Measurements from ENCODE around the gene P4HB.
"Not testable (repeated sequence)": the region's sequence is repeated elsewhere in the genome, so short reads cannot be mapped to it uniquely, and the experiment has no call there.

The P4HB gene

DNA sequence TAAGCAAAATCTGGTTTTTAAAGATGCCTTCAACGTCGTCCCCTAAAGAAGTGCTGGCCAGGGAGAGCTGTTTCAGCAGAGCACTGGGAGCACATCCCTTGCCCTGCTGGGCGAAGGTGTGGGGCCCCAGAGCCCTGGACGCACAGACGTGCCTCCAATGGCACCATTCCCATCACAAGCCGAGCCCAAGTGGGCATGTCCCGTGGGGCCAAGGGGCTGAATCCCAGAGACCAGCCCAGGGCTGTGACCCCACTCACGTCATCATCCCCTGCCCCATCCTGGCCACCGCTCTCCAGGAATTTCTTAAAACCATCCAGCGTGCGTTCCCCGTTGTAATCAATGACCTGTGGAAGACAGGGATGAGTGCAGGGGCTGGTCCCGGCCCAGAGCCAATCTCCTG lies 15.4 kb downstream of the P4HB start:
- no peak for DNase-seq

DNA sequence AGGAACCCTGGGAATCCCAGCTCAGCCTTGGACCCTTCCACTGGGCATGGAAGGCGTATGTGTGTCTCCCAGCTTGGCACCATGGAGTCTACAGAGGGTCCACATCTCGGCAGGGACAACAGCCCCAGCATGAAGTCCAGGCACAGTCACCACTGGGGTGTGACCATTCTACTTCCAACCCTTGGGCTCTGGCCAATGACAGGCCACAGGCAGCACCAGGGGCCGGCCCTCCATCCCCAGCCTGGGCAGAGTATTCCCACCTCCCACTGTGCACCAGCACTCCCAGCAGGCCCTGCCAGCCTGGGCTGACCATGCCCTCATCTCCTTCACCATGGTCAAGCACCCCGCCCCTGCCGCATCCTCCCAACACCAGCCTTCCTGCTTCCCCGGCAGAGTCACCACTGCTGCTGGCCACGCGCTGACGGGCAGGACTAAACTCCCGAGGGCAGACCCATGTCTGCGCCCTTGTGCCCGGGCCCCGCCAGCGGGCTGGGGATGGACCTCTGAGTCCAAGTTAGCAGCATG lies 15.9 kb downstream of the P4HB start:
- DNase-seq = no peak

DNA sequence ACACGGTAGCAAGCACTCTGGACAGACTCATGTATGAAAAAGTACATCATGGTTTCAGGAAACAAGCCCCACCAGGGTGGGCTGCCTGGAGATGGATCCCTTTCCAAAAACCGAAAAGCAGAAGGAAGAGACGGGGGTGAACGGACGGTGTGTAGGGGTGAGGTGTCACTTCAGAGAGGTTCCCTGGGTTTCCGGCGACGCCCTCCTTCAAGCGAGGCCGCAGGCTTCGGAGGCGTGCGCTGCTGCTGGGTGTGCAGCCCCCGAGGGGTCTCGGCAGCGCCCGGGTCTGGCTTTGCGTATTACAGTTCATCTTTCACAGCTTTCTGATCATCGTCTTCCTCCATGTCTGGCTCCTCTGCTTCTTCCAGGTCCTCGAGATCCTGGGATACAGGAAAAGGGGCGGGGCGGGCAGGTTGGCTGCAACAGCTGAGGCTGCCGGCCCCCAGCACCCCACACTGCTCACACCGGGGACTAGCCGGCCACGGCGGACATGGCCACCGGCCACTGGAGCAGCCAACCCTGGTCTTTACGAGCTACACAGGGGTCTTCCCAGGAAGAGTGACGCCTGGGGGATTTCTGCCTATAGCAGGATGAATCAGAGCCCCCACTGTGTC lies 16.5 kb downstream of the P4HB start:
- DNase-seq = no peak

DNA sequence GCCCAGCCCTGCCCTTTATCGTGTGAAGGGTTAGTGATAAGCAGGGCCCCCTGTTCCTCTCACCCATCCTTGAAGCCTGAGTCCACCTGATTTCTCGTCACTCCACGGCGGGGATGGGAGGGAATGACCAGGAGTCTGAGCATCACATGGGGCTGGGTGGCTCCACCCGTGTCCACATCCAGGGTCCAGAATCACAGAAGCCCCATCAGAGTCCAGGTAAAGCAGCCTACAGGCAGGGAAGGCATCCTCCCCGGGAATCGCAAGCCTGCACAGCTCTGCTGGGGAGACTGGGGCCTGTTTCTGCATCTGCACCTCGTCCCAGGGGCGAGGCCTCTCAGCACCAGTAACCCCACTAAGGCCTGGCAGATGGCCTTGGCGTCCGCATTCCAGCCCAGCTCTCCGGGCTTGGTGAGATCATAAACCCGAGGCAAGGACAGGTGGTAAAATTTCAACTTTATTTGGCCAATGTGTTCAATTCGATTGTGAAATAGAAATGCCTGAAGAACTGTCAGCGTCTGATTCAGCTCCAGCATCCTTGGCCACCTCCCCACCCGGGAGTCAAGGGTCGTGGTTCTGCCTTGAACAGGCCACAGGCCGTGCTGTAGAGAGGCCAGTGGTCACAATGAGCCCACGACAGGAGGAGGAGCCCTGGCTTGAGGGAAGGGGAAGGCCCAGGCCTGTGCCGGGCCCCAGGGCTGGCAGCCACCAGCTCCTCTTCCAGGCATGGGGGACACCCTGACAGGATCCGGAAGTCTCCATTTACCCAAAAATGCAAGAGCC lies 17.4 kb downstream of the P4HB start:
- no peak for DNase-seq

DNA sequence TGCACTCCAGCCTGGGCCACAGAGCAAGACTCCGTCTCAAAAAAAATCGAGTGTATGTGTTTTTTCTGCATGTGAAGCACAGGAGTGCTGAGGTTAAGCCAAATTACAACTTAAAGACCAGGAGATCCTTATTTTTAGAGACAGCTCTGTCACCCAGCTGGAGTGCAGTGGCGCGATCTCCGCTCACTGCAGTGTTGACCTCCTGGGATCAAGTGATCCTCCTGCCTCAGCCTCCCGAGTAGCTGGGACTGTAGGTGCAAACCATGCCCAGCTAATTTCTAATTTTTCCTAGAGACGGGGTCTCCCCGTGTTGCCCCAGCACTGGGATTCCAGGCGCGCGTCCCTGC lies 18.0 kb downstream of the P4HB start:
- DNase-seq = no peak

DNA sequence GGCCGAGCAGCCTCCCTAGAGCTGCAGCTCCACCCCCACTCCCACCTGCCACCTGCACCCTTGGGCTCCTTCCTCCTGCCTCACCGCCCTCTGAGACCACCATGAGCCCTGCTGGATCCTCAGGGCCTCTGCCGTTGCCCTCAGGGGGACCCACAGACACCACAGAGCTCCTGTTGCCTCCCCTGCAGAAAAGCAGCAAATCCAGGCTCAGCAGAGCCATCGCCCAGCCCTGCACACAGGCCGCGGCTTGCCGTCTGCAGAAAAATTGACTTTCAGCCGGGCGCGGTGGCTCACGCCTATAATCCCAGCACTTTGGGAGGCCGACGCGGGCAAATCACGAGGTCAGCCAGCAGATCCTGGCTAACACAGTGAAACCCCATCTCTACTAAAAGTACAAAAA lies 18.5 kb downstream of the P4HB start:
- DNase-seq = no peak

DNA sequence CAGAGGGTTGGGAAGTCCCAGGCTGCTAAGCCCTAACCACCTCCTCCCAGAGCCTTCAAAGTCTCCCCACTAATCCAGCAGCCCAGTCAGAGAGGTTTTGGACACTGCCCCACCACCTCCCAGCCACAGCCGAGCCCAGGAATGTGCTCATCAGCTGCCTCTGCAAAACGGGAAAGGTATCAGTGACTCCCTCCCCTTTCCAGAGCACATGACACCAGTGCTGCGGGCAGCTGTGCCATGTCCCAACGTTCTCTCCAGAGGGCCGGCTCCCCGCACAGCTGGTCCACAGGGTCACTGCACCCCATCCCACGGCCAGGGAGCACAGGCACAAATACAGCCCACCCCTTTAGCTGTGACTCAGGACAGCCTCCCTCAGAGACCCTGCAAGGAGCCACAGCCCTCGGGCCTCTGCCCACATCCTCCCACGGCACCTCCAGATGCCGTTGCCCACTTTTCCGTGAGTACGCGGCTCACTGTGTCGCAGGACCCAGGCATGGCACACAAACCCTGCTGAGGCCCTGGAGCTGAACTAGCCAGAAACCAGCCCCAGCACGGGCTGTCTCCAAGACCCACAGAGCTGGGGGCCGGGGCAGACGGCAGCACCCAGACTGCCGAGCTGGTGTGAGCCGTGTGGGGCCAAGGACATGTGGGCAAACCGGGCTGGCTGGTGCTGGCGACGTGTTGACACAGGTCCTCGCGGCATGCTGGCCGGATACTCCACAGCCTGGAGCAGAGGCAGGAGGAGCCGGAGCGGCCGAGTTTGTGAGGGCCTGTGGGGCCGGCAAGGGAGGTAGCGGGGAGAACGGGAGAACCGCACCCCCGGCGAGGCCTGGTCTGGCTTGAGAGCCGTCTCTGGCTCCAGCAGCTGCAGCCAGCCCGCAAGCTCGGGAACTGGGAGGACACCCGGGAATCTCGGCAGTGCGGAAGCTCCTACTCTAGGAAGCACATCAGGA lies 19.2 kb downstream of the P4HB start:
- no peak for DNase-seq

DNA sequence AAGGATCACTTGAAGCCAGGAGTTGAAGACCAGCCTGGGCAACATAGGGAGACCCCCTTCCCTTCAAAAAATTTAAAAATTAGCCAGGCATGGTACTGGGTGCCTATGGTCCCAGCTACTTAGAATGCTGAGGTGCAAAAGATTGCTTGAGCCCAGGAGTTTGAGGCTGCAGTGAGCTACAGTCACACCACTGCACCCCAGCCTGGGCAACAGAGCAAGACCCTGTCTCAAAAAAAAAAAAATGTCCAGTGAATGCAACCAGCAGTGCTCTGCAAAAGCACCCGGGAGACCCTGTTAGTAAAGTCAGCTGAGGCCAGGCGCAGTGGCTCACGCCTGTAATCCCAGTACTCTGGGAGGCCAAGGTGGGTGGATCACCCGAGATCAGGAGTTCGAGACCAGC lies 20.3 kb downstream of the P4HB start:
- not testable (repeated sequence) for DNase-seq

DNA sequence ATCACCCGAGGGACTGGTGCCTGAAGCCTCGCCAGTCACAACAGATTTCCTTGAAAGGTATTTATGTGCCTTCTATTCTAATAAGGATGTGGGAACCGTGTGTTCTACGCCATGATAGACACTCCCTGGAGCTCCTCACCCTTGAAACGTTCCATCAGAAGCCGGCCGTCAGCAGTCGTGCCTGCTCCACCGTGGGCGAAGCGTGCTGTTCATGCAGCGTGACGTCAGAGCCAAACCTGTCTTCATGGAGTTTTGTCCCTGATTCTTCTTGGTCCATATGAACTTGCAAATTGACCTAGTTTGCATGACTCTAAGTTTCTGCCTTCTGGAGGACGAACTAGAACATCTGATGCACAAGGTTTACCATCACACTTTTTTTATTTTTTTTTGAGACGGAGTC lies 21.0 kb downstream of the P4HB start:
- no peak for DNase-seq

DNA sequence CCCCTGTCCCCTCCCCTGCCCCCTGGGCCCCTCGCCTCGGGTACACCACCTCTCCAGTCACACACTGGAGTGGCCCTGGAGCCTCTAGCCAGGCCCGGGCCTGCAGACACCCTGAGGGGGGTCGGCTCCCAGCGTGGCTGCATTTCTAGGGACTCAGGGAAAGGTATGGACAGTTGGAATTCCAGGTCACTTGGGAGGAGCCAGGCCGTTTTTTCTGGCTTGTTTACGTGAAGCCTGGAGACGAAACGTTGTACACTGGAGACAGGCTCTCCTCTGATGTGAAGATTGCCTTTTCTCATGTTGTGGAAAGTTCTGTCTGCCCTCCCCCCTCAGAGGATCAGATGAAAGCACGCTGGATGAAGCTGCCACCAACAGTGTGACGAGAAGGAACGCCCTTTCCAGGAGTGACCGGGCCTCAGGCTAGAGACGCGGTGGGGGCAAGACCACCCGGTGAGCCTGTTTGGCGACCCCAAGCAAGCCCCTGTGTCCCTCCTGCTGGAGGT lies 21.5 kb downstream of the P4HB start:
- no peak for DNase-seq

DNA sequence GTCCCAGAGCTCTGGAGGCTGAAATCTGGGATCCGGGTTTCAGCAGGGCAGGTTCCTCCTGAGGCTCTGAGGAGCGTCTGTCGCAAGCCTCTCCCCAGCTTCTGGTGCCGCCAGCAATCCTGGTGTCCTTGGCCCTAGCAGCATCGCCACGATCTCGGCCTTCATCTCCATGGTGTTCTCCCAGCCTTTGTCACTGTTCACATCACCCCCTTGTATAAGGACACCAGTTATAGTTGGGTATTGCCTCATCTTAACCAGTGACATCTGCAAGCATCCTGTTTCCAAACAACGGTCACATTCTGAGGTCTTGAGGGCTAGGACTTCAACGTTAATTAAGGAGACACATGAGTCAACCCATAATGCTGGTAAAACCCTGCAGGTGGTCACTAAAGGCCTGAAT lies 22.7 kb downstream of the P4HB start:
- DNase-seq = peak; percentile 98

DNA sequence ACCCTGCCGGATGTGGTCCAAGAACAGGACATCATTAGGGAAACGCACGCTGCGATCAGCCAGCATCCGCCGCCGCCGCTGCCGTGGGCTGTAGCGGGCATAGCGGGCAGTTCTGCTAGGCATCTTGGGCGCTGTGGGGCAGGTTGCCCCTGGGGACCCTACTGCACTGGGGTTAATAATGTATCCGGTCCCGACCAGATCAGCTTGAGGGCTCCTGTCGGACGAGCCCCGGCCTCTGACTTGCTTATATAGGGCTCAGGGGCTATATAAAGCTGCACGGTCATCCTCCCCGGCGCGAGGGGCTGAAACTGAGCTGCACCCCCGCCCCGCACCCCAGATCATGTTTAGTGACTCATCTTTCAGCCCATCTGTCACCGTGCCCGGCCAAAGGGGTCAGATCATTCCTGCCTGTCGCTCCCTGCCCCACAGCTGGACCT lies 25.5 kb downstream of the P4HB start, which contains the start of gene PPP1R27:
PPP1R27 (minus strand) TSS at position 220 of the 437 bp plus-strand sequence; CDS start at position 123, 97 bp downstream.
- DNase-seq = no peak

DNA sequence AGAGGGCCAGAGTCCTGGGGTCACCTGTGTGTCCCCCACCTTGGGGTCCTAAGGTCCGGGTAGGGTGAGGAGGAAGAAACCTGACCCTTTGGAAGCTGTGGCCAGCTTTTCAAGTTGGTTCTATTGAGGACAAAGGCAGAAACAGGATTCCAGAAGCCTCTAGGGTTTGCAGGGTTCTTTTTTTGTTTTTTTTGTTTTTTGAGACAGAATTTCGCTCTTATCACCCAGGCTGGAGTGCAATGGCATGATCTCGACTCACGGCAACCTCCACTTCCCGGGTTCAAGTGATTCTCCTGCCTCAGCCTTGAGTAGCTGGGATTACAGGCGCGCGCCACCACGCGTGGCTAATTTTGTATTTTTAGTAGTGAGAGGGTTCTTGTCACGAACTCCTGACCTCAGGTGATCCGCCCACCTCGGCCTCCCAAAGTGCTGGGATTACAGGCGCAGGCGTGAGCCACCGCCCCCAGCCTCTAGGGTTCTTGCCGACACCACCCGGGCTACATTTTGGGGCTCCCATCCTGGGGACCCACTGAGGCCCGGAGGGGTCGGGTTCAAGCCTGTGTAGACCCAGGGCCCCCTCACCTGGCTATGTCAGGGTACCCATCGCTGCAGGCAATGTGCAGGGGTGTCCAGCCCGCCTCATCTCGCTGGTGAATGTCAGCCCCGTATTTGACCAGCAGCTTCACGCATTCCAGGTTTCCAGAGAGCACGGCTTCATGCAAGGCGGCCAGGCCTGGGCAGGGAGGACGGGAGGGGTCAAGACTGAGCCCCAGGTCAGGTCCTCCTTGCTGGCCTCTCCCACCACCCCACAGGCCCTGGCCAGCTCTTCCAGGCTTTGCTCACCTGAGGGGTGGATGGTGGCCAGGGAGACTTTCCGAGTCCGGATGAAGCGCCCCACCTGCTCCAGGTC lies 26.2 kb downstream of the P4HB start:
- no peak for DNase-seq

DNA sequence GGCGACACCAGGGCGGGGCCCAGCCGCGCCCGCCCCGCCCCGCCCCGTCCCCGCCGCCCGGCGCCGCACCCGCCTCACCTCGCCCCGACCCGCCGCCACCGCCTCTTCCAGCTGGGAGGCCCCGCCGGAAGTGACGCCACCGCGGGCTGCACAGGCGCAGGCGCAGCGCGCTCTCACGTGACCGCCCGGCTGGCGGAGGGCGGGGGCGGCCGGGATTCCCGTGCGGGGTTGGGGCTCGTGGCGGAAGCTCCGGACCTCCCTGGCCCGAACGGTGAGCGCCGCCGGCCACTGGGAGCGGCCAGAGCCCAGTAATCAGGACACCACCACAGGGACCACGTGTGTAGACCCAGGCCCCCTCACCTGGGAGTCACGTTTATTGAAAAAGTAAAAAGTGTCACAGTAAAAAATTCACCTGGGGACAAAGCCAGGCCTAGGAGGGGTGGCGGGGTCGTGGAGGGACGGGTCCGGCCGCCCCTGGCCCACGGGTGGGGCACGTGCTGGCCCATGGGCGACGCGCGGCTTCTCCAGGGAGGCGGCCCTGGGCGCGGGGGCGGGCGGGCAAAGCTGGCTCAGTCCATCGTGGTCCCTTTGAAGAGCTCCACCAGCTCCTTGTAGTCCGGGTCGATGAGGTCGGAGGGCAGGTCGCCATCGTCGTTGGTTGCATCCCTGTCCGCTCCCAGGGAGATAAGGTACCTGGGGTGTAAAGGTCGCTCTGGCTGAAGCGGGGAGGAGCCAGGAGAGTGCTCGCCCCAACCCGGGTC lies 27.0 kb downstream of the P4HB start, which contains the start of gene MCRIP1:
MCRIP1 (minus strand) TSS at position 132 of the 761 bp plus-strand sequence. CDS start 8,785 bp downstream, outside the sequence.
- DNase-seq = peak; percentile 88 to 89

DNA sequence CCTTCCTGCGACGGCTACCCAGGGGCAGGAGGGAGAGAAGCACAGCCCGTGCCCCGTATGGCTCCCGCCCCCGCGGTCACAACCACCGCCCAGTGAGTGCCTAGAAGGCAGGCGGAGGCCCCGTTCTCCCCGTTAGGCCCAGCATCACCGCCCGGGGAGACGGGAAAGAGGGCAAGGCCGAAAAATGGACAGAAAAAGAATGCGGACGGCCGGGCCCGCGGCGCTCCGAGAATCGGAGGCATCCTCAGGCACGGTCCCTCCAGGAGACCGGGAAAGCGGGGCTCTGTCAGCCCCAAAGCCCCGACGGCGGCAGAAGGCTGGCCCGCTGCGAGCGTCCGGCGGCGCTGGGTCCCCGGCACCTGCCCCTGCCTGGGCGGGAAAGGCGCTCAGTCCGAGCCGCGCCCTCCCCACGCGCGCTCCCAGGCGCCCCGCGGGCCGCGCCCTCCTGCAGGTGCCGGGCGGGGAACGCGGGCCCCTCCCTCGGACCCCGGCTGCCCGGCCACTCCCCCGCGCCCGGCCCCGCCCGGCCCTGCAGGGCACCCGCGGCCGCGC lies 27.7 kb downstream of the P4HB start:
- DNase-seq = peak in 1 of 2 experiments; percentile 60

DNA sequence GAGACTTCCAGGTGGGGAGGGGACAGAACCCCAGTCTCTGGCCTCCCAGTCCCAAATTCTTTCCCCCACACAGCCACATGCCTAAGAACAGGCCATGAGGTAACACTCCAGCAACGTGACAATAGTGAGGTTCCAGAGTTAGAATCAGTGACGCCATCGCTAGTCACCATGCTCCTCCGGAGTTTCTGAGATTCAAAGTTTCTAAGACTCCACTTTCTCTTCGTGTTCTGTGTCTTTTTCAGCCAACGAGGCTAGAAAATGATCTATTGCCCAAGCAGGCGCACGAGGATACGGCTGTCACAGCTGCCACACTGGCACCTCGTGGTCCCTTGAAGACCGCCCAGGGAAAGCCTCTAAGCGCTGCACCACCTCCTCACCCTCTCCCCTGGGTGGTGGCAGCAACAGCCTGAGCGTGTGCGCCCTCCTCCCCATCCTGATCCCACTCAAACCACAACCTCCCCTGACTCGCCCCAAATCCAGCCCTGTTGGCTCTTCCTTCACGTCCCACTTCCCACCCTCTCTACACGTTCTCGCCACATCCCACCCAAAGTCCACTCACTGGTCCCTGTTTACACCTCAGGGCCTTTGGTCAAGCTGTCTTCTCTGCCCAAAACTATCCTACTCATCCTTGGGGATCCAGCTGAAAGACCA lies 28.3 kb downstream of the P4HB start:
- peak; percentile 67 to 80 for DNase-seq

DNA sequence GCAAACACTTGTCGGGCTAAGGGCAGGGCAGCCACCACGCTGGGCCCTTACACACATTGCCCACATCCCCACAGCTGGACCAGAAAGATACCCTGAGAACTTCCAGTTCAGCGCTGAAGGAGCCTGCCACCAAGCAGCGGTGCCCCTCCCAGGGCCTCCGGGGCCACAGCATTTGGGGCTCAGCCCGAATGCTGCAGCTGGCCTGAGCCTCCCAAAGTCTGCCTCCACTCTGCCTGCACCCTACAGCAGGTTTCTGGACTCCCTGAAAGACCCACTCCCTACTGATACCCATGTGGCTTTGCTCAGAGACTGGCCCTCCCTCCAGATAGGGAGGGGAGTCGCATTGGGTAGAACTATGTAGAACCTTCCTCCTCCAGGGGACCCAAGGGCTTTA lies 28.8 kb downstream of the P4HB start:
- peak; percentile 67 to 80 for DNase-seq

DNA sequence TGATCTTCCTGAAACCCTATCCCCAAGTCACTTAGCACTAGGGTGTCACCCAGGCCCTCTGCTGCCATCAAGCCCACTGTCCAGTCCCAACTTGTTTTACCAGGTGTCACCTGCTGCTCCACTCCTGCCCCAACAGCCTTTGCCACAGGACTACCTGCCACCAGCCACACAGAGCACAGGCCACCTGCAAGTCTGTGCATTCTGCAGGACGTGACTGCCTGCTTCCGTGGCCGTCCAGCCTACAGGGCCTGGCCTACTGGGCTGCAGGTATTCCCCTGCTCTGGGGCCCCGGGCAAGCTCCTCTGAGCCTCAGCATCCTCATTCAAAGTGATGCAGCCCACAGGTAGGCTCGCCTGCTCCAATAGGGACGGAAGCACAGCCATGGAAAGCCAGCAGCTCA lies 30.5 kb downstream of the P4HB start:
- no peak for DNase-seq

DNA sequence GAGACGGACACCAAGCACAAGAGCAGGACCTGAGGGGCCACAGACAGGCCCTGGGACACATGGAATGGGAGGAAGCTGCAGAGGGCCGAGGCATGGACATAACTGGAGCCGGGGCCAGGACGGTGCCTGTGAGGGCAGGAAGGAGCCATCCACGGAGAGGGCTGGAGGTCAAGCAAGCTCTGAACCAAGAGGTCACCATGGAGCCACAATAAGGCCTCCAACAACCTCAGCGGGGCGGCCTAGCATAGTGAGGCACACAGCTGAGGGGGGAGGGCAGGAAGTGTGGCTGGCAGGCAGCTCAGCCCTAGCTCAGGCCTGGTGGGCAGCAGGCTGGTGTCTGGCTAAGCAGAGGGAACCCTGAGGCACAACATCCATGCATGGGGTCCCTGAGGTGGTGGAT lies 31.7 kb downstream of the P4HB start:
- no peak for DNase-seq

DNA sequence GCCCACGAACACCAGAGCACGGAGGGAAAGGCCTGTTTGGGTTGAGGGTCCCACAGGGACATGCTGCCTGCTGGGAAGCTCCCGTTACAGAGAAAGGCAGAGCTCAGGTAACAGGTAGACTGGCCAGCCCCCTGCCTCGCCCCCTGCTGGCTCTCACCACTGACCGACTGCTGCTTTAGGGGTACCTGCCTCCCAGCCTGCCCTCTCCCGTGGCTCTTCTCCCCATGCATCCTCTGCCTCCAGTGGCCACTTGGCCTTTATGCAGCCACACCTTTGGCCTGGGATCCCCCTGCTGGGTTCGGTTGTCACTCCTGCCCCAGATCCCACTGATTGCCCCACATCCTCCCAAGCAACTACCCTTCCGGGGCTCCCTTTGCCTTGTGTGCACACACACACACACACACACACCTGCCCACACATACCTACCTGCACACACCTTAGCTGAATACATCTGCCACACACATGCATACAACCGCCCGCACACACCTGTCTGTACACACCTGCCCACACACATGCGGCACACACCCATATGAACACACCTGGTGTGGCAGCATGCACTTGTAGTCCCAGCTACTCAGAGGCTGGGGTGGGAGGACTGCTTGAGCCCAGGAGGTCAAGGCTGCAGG lies 34.4 kb downstream of the P4HB start:
- no peak for DNase-seq

Measured in Kasumi-1 (cell line).